Endothelial cell of umbilical vein (primary cell): Measurements from ENCODE around the gene CFAP45. TPM values are rescaled to one million over a fixed set of nuclear protein-coding genes. Genes with fewer than 3 reads are reported as not detected.

Experiments used
- BruUV-seq: library from RNA; stranded (reverse); fragments of 400-500 nt; replicated peaks from 2 replicates; lab custom pipeline; 2021; lab: Mats Ljungman, UMichigan
- CTCF ChIA-PET: fragments of 300-600, 350-600 bp; sonication (Branson Sonifier 250); formaldehyde crosslinking; loops from one replicate; lab custom pipeline; 2021; ENCODE audit warnings: antibody characterized with exemption, inconsistent platforms; lab: Charles Lee
- POLR2A ChIA-PET: fragments of 300-600, 350-600 bp; sonication (Branson Sonifier 250); formaldehyde crosslinking; loops from one replicate; lab custom pipeline; 2021; ENCODE audit warnings: antibody characterized with exemption, inconsistent platforms; lab: Charles Lee
- DNase-seq: peaks from one replicate; pipeline ENCODE4 v3.0.0-alpha.2; 2011; ENCODE audit warnings: low read depth, low spot score
- FAIRE-seq: peaks from 2 replicates; lab custom pipeline; 2011; peaks lifted over from hg19 to GRCh38; lab: Jason Lieb, UNC
- H2AFZ ChIP-seq: 2 replicates; pipeline ENCODE4 v1.6.0; 2012; ENCODE audit warnings: low read depth, low read length, control low read depth, inconsistent platforms
- H3K27ac ChIP-seq: 2 replicates; pipeline ENCODE4 v1.5.1; 2011; ENCODE audit warnings: low read depth, mild to moderate bottlenecking, control low read depth, low read length, moderate library complexity; ENCODE audit not compliant: insufficient read depth
- H3K27me3 ChIP-seq, 2 experiments: 2 replicates each; pipeline versions ENCODE4 v1.6.0 to v1.6.1; 2011; ENCODE audit warnings: low read length in 2 of 2, mixed read lengths in 1 of 2; ENCODE audit not compliant: control insufficient read depth in 2 of 2, insufficient read depth in 2 of 2
- H3K36me3 ChIP-seq, 2 experiments: 2 replicates in 1 of 2; 3 replicates in 1 of 2; pipeline ENCODE4 v1.5.1; 2011; ENCODE audit warnings: low read length in 2 of 2, mild to moderate bottlenecking in 1 of 2, moderate library complexity in 1 of 2; ENCODE audit not compliant: control insufficient read depth in 2 of 2, insufficient read depth in 2 of 2; ENCODE audit errors: extremely low read depth in 1 of 2
- H3K4me1 ChIP-seq: 3 replicates; pipeline ENCODE4 v1.5.1; 2011; ENCODE audit warnings: mild to moderate bottlenecking, low read length; ENCODE audit not compliant: control insufficient read depth, insufficient read depth; ENCODE audit errors: extremely low read depth
- H3K4me2 ChIP-seq: 2 replicates; pipeline ENCODE4 v1.6.1; 2011; ENCODE audit warnings: low read length, control low read depth, mixed read lengths; ENCODE audit not compliant: insufficient read depth
- H3K4me3 ChIP-seq, 3 experiments: fragments of 200-600 bp in 1 of 3; sonication (generic), shearing (Covaris generic) in 1 of 3; replicated peaks in 1 of 3; 2 replicates each; pipeline ENCODE4 v1.5.1; 2011 to 2016; ENCODE audit warnings: control low read depth in 3 of 3, low read length in 3 of 3, mild to moderate bottlenecking in 2 of 3, inconsistent platforms in 1 of 3, low read depth in 1 of 3, moderate library complexity in 1 of 3; ENCODE audit not compliant: insufficient read depth in 1 of 3
- H3K79me2 ChIP-seq: 2 replicates; pipeline ENCODE4 v1.6.0; 2012; ENCODE audit warnings: low read length, inconsistent platforms; ENCODE audit not compliant: control insufficient read depth, insufficient read depth
- H3K9ac ChIP-seq: replicated peaks from 2 replicates; pipeline ENCODE3; 2011; ENCODE audit warnings: low read length, control low read depth; ENCODE audit not compliant: insufficient read depth; ENCODE audit errors: extremely low read depth
- H3K9me1 ChIP-seq: replicated peaks from 3 replicates; pipeline ENCODE4 v1.6.0; 2011; ENCODE audit warnings: mild to moderate bottlenecking, low read length; ENCODE audit not compliant: control insufficient read depth, insufficient read depth; ENCODE audit errors: extremely low read depth
- H3K9me3 ChIP-seq: replicated peaks from 2 replicates; pipeline ENCODE4 v1.5.1; 2012; ENCODE audit warnings: low read length, inconsistent platforms; ENCODE audit not compliant: control insufficient read depth, insufficient read depth
- H4K20me1 ChIP-seq: replicated peaks from 2 replicates; pipeline ENCODE3; 2011; ENCODE audit warnings: mild to moderate bottlenecking, low read length; ENCODE audit not compliant: control insufficient read depth, insufficient read depth; ENCODE audit errors: extremely low read depth
- EZH2 ChIP-seq: IDR thresholded peaks from 2 replicates; pipeline ENCODE4 v1.6.1; 2012; ENCODE audit warnings: borderline replicate concordance, low read depth, mild to moderate bottlenecking, moderate library complexity, low read length, inconsistent platforms; ENCODE audit not compliant: severe bottlenecking
- FOS ChIP-seq: IDR thresholded peaks from 2 replicates; pipeline ENCODE4 v1.6.1; 2011; ENCODE audit warnings: mild to moderate bottlenecking, low read length, moderate library complexity, borderline replicate concordance; ENCODE audit not compliant: insufficient read depth
- GATA2 ChIP-seq: IDR thresholded peaks from 2 replicates; pipeline ENCODE4 v1.7.0; 2011; ENCODE audit warnings: low read depth, mild to moderate bottlenecking, moderate library complexity, mixed read lengths, low read length; ENCODE audit not compliant: insufficient read length, insufficient read depth
- JUN ChIP-seq: IDR thresholded peaks from 2 replicates; pipeline ENCODE4 v1.6.1; 2011; ENCODE audit warnings: borderline replicate concordance, low read depth; ENCODE audit not compliant: insufficient read length, insufficient read depth
- MAX ChIP-seq: IDR thresholded peaks from 2 replicates; pipeline ENCODE4 v1.6.1; 2011; ENCODE audit not compliant: insufficient read depth, insufficient read length
- MYC ChIP-seq: IDR thresholded peaks from one replicate; pipeline ENCODE4 v1.6.1; 2011; ENCODE audit warnings: mild to moderate bottlenecking, low read depth, low read length
- POLR2A ChIP-seq: IDR thresholded peaks from 2 replicates; pipeline ENCODE4 v1.6.1; 2012; ENCODE audit warnings: low read depth, mild to moderate bottlenecking, control low read depth, low read length
- POLR2AphosphoS5 ChIP-seq: IDR thresholded peaks from 2 replicates; pipeline ENCODE4 v1.6.1; 2012; ENCODE audit warnings: low read depth, mild to moderate bottlenecking, control low read depth, low read length, moderate library complexity; ENCODE audit not compliant: insufficient read depth
- dilution Hi-C: fragments of 300-500 bp; cut with MboI; formaldehyde crosslinking; loops from one replicate; pipeline ENCODE4 v1.15.0; 2019; ENCODE audit warnings: low sequenced_read_pairs; ENCODE audit not compliant: extremely low pct_ligation_motif_present
- intact Hi-C: fragments of 100-400 bp; cut with micrococcal nuclease; formaldehyde crosslinking; loops from one replicate; pipeline ENCODE4 v1.10.0; 2022
- polyA plus RNA-seq, 4 experiments: library from polyadenylated mRNA; depleted of rRNA in 3 of 4; stranded (reverse) in 3 of 4; unstranded in 1 of 4; fragments of >200 nt; gene quantifications; 2 replicates each; pipeline versions ENCODE4 v1.2.1 to v1.2.3, GENCODE V29; 2011 to 2012; ENCODE audit warnings: missing spikeins in 1 of 4
- total RNA-seq: library from RNA; stranded (reverse); gene quantifications from 2 replicates; pipeline ENCODE4 v1.2.3, GENCODE V29; 2021
- TF ChIP-seq, protein P1 (sequence below), 2 donors: IDR thresholded peaks; 1 replicate in 1 of 2; 2 replicates in 1 of 2; pipeline ENCODE4 v1.5.1; 2011; ENCODE audit warnings: low read length in 2 of 2, mild to moderate bottlenecking in 2 of 2, moderate library complexity in 2 of 2, control low read depth in 1 of 2, inconsistent platforms in 1 of 2, low read depth in 1 of 2; ENCODE audit not compliant: insufficient read depth in 1 of 2; ENCODE audit errors: extremely low read depth in 1 of 2

The CFAP45 gene
- total and polyA plus RNA-seq, 2 donors (not counting 3 experiments of a cell fraction or from before 2014, with no cell fraction given) = 0.25 to 2.5 TPM

GRCh38 chr1:159930216-159930615, 30.3 kb upstream of the CFAP45 start:
- ChIA-PET POLR2A (no interaction called here), CTCF (interaction anchor here (1.4 to 2.0 kb wide), 3 partner anchors 39 to 78 kb away, joined by 4 to 9 read pairs (median 6); no protein-coding TSS in a partner anchor)
- no peak for FAIRE-seq

More at GRCh38 chr1:159930216-159930615, 30.3 kb upstream of the CFAP45 start:
- no peak overlapping the region for H3K4me2 ChIP-seq
- no peak overlapping the region for H3K9ac ChIP-seq
- H3K9me3 ChIP-seq = no peaks in the 10 kb centered on the region
- intact Hi-C loops = no loop called here
- H3K4me1 ChIP-seq = peaks cover 4% of the 10 kb centered on the region
- no peaks in the 10 kb centered on the region for H3K36me3 ChIP-seq
- TF ChIP-seq, protein P1, sequence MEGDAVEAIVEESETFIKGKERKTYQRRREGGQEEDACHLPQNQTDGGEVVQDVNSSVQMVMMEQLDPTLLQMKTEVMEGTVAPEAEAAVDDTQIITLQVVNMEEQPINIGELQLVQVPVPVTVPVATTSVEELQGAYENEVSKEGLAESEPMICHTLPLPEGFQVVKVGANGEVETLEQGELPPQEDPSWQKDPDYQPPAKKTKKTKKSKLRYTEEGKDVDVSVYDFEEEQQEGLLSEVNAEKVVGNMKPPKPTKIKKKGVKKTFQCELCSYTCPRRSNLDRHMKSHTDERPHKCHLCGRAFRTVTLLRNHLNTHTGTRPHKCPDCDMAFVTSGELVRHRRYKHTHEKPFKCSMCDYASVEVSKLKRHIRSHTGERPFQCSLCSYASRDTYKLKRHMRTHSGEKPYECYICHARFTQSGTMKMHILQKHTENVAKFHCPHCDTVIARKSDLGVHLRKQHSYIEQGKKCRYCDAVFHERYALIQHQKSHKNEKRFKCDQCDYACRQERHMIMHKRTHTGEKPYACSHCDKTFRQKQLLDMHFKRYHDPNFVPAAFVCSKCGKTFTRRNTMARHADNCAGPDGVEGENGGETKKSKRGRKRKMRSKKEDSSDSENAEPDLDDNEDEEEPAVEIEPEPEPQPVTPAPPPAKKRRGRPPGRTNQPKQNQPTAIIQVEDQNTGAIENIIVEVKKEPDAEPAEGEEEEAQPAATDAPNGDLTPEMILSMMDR (IDR thresholded peaks at IDR 0.05; ENCODE audit: extremely low read depth in 1 of 2, insufficient read depth in 1 of 2, low read depth in 1 of 2, low read length in 2 of 2) = no peak
- TF ChIP-seq POLR2AphosphoS5 (no peak), EZH2 (no peak), FOS (no peak), MAX (no peak), JUN (no peak), POLR2A (no peak), MYC (no peak), GATA2 (no peak)
- H3K4me3 ChIP-seq = no peak overlapping the region
- H3K27me3 ChIP-seq = peaks cover 0 to 4% of the 10 kb centered on the region in 2 experiments
- DNase-seq = no peak
- dilution Hi-C loops = no loop called here
- H4K20me1 ChIP-seq = no peaks in the 10 kb centered on the region
- H3K79me2 ChIP-seq = peaks cover under 1% of the 10 kb centered on the region
- no peak overlapping the region for H3K27ac ChIP-seq
- H3K9me1 ChIP-seq = no peaks in the 10 kb centered on the region
- no peak overlapping the region for H2AFZ ChIP-seq
- no TSS peak for BruUV-seq
